Measurements from ENCODE around the gene MAPRE2.

MAPRE2 gene

DNA sequence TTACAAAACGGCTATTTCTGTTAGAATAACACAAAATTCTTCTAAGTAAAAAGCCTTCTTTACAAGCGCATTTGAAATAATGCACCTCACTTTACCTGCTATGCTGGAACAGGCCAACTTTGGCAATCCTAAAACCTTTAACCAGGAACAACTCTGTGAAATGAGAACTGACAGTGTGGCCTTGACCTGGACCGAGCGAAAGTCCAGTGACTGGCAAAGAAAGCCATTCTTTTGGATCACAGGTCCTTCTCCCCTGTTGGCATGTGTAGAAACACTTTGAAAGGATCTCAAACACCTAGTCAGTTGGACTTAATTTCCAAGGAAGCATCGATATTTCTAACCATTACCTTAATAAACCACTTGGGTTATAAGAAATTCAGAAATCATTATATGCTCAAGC lies 21.2 kb downstream of the MAPRE2 start:
- no peak for DNase-seq (ENCODE audit: low read depth in 2 of 2)

- no peak for DNase-seq (ENCODE audit: low read depth in 2 of 2)
Observed at GRCh38 chr18:35063875-35064690, 22.9 kb downstream of the MAPRE2 start.

DNA sequence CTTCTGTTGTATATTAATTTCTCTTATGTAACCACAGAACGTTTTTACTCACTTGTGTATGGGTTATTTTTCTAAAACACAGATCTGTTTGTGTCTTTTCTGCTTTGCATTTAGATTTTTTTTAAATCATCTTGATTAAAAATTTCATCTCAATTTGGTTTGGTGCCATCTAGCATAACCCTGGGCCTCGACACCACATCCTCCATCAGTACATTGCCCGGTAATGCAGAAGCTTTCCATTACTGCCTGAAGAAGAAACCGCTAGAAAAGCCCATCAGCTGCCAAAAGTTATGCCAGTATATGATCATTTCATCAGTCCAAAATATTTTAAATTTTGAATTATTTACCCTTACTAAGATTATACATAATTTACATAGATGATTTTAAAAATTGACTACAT lies 26.2 kb downstream of the MAPRE2 start:
- DNase-seq (ENCODE audit: low read depth in 2 of 2): no peak

- DNase-seq (ENCODE audit: low read depth in 2 of 2): no peak
Observed at GRCh38 chr18:35071819-35072247, 30.6 kb downstream of the MAPRE2 start.

DNA sequence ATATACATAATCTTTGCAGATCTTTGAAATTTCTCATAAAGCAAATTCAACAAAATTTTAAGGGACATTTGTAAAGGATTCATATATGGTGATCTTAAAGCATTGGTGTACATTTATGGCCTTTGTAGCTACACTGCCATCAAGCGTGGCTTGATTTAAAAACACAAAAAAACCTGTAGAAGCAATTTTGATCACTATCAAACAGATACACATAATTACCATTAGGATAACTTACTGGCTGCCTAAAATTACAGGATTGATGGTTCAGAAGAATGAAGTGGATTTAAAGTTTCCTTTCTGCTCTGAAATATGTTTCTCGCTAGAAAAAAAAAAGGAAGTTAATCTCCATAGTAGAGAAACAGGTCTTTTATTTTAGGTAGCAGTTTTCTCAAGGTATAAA lies 31.4 kb downstream of the MAPRE2 start:
- DNase-seq (ENCODE audit: low read depth in 2 of 2): no peak

- DNase-seq (ENCODE audit: low read depth in 2 of 2): no peak
Observed at GRCh38 chr18:35073186-35074105, 32.2 kb downstream of the MAPRE2 start.

DNA sequence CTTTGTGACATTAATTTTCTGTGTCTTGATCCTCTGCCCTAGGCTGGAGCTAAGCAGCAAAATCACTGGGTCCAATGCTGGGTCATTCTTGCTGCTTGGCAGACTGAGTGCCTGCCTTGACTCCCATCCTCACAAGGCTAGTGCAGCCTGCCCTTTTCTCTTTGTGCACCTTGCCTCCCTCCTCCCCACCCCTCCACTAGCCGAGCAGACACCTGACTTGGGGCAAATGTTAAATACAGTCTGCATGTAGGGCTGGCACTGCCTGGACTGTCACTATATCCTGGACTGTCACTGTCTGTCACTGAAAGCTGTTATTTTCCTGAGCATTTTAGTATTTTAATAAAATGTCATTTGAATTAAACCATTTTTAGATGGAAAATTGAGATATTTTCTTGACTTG lies 33.4 kb downstream of the MAPRE2 start:
- DNase-seq (ENCODE audit: low read depth in 2 of 2): no peak

DNA sequence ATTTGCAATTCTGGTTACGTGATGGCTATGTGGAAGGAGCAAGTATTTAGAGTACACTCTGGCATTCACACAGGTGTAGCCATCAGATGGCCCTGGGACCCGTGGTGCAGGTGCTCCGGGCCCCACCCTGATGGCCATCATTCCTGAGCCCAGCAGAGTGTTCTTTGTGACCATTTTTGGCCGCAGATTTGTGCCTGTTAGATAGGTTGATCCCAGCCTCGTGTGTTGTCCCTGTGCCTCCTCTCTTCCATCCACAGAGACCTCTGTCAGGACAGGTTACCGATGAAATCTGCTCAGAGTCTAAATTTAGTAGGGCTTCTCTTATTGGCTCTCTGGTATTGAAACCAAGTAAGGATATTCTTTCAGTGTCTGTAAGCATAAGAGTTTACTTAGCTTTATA lies 33.9 kb downstream of the MAPRE2 start:
- DNase-seq (ENCODE audit: low read depth in 2 of 2): no peak

DNA sequence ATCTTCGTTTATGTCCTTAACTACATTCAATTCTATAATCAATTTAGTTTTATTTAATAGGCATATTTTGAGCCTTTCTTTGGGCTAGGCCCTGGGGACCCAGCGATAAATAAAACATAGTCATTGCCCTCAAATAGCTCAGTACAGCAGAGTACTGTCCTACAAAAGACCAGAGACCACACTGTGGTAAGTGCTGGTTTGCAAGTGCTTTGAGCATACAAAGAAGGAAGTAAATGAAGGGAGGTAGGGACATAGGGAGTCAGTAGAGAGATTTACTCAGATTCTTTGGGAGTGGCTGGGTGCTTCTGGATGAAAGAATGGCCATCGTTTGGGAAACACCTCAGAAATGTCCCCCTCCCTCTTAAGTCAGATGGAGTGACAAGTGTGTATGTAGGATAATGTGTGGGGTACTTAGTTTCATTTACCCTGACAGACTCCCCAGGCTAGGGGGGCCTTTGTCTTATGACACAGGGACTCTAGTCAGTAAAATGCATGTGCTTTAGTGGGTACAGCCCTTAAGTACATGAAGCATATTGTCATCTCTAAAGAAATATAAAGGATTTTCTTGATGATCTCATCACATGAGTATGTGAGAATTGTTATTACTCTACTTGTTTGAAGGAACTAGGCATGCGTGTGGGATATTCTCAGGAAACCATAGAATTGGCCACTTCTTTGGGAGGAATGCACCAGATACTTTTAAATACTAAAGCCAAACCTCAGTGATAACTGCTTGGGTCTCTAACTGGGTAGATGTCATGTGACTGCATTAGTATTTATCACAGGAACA lies 35.1 kb downstream of the MAPRE2 start:
- DNase-seq (ENCODE audit: low read depth in 2 of 2): no peak

DNA sequence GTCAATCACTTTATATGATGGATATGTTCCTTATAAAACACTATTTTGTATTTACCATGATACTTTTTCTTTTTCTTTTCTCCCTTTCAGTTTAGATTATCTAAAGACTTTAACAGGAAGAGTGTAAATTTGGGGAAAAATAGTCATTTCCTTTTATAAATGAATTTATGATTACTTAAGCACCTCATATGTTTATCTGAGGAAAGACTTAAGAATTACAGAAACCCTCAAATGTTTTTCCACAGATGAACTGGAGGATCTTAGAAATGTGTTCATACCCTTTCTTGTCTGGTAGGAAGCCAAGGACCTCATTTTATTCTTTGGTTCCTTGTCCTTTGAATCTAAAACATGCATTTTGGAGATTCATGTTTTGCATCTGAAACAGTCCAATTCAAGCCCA lies 36.7 kb downstream of the MAPRE2 start:
- no peak for DNase-seq (ENCODE audit: low read depth in 2 of 2)

GRCh38 chr18:35080058-35080457 lies 38.8 kb downstream of the MAPRE2 start:
- DNase-seq (ENCODE audit: low read depth in 2 of 2): no peak

DNA sequence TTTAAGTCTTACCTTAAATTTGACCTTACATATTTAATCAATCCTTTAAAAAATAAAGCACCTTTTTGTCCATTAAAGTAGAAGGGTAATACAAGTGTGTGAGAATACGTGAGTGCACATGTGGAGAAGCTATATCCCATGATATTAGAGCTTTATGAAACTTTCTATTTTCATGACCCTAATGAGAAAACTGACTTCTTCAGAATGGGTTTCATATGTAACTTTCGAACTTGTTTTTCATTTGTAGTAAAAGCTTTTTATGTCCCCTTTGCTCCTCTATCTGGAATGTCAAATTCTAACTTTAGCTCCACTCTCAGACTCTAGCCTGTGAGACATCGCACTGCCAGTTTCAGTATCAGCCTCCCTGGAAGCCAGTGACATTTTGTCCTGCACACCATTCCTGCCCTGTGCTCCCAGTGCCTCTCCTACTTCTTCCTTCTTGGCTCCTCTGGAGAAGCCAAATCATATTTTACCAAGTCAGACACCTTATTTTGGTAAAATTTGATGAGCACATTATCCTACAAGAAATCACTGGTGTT lies 42.0 kb downstream of the MAPRE2 start:
- no peak for DNase-seq (ENCODE audit: low read depth in 2 of 2)

DNA sequence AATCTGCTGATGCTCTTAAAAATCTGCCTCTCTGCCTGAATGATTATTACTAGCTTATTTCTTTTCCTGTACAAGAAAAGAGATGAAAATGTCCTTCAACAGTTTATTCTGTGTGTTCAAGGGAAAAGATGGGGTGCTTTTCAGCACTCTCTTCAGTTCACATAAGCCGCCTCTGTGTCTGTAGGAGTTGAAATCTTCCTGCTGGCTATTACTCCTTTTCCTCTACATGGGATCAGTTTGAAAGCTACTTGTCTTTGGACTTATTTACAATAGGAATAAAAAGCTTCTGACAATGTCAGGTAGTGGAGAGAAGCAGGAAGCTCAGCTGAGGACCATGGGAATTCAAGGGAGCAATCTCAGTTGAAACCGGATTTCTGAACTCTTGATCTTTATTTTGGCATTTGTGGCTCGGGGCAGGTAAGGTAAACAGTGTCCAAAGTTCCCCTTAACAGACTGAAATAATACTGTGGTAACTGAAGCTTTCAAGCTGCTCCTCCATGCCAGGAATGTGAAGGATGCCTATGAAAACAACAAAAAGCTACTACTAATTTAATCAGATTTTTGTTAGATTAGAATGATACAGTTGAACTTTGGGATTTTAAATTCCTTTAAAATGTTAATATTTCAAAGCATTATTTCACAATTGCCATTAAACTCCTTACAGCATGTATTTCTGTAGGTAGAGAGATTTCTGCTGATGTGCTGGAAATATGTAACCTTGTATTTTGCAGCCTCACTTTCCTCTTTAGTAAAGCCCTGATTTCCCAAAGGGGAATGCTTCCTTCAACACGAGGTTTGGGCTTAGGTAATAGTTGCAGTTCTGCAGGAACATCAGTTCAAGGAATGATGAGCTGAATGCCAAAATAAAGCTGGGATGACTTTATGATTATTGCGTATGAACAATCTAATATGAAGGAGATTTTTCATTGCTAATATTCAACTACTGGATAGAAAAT lies 43.6 kb downstream of the MAPRE2 start:
- no peak for DNase-seq (ENCODE audit: low read depth in 2 of 2)

- DNase-seq (ENCODE audit: low read depth in 2 of 2): no peak
Observed at GRCh38 chr18:35085450-35086380, 44.5 kb downstream of the MAPRE2 start.

DNA sequence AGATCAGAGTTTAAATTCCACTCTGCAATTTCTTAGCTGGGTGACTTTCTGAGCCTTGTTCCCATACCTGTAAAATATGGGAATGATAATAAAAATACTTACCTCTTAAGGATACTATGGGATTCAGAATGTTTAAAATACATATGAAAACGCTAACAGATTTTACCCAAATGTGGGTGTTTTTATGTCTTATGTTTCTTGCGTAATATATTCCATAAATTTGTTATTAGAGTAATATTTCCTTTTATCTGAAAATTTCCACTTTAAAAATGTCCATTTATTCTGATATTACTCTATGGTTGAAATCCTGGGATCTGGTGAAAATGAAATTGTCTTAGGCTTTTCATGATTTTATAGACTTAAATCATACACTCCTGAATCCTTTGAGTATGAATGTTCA lies 45.5 kb downstream of the MAPRE2 start:
- DNase-seq (ENCODE audit: low read depth in 2 of 2): no peak

DNA sequence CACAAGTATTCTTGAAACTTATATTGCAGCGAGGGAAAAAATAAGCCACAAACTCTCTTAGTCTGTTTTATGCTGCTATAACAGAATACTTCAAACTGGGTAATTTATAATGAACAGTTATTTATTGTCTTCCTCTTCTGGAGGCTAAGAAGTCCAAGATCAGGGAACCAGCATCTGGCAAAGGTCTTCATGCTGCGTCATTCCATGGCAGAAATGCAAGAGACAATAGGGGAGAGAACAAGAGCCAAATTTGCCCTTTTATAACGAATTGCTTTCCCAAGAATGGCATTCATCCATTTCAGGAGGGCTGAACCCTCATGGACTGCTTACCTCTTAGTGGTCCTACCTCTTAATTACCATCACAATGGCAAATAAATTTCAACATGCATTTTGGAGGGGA lies 46.5 kb downstream of the MAPRE2 start:
- DNase-seq (ENCODE audit: low read depth in 2 of 2): no peak

DNA sequence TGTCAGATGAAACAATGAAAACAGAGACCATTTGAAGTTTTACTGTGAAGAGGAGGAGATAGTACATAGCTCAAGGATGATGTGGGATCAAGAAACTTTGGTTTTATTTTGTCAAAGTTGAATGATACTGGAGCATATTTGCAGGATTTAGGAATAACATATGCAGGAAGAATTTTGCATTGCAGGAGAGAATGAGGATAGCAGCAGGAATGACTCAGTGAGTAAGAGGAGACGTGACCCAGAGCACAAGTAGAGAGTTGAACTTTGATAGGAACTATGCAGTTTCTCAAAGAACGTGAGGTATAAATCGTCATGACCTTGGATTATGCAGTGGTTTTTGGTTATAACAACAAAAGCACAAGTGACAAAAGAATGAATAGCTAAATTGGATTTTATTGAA lies 47.7 kb downstream of the MAPRE2 start:
- no peak for DNase-seq (ENCODE audit: low read depth in 2 of 2)

DNA sequence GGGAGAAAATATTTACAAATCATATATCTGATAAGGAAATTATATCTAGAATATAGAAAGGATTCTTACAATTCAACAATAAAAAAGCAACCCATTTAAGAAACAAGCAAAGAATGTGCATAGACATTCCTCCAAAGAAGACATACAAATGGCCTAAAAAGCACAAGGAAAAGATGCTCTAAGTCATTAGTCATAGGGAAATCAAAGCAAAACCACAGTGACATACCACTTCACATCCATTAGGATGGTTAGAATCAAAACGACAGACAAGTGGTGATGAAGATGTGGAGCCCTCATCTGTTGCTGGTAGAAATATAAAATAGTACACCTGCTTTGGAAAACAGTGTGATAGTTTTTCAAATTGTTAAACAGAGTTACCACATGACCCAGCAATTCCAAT lies 48.2 kb downstream of the MAPRE2 start:
- no peak for DNase-seq (ENCODE audit: low read depth in 2 of 2)

GRCh38 chr18:35089891-35090550 lies 48.8 kb downstream of the MAPRE2 start:
- no peak for DNase-seq (ENCODE audit: low read depth in 2 of 2)
